Uterus (tissue), 4 donors: ENCODE data around the gene NCOA1. TPM values are rescaled to one million over a fixed set of nuclear protein-coding genes. Genes with fewer than 3 reads are reported as not detected.

Experiments
- DNase-seq, 2 donors: peaks; one replicate each; pipeline ENCODE4 v3.0.0-alpha.2; 2019 to 2020
- H3K27ac ChIP-seq, 2 donors: fragments of 200-600 bp; sonication (generic); 1 replicate in 1 of 2; 2 replicates in 1 of 2; pipeline ENCODE4 v1.5.1; 2016 to 2018
- H3K27me3 ChIP-seq, 2 donors: fragments of 200-600 bp; sonication (generic); one replicate each; pipeline ENCODE4 v1.5.1; 2018 to 2019; ENCODE audit warnings: control low read depth in 1 of 2
- H3K36me3 ChIP-seq, 2 donors: fragments of 200-600 bp; sonication (generic); one replicate each; pipeline ENCODE4 v1.5.1; 2019; ENCODE audit warnings: control low read depth in 1 of 2
- H3K4me1 ChIP-seq, 2 donors: fragments of 200-600 bp; sonication (generic); one replicate each; pipeline ENCODE4 v1.5.1; 2018 to 2019; ENCODE audit warnings: control low read depth in 1 of 2
- H3K4me3 ChIP-seq, 2 donors: fragments of 200-600 bp; sonication (generic); 1 replicate in 1 of 2; 2 replicates in 1 of 2; pipeline ENCODE4 v1.5.1; 2018 to 2019; ENCODE audit warnings: mild to moderate bottlenecking in 1 of 2
- H3K9me3 ChIP-seq, 2 donors: fragments of 200-600 bp; sonication (generic); one replicate each; pipeline ENCODE4 v1.5.1; 2019; ENCODE audit warnings: control low read depth in 1 of 2
- CTCF ChIP-seq, 4 experiments: fragments of 200-600 bp in 2 of 4; fragments of 450-650 bp in 2 of 4; sonication (generic) in 2 of 4; IDR thresholded peaks; one replicate each; pipeline ENCODE4 v1.5.1; 2016 to 2019; ENCODE audit warnings: antibody characterized with exemption in 4 of 4, mild to moderate bottlenecking in 2 of 4, moderate library complexity in 1 of 4
- POLR2A ChIP-seq, 2 donors: fragments of 450-650 bp; IDR thresholded peaks; one replicate each; pipeline ENCODE4 v1.6.1; 2016; ENCODE audit warnings: antibody characterized with exemption in 2 of 2, mild to moderate bottlenecking in 1 of 2, moderate library complexity in 1 of 2
- intact Hi-C: fragments of 100-400 bp; cut with DNase I; formaldehyde crosslinking; loops from one replicate; pipeline ENCODE4 v1.15.1; 2023; ENCODE audit warnings: low total_unique reads
- total RNA-seq, 4 donors: library from RNA; depleted of rRNA in 3 of 4; stranded (reverse); fragments of >200 nt in 3 of 4; gene quantifications; one replicate each; pipeline versions ENCODE4 v1.1.0 to v1.2.4, GENCODE V29; 2014 to 2023
- donor health status: DM: yes; HTN: yes; CAD: no.

NCOA1 gene
- total RNA-seq, 4 donors from 2014 or later: 38.7 to 88.5 (median 62.0) TPM

- no peak overlapping the region for H3K27ac ChIP-seq
- no peak for TF ChIP-seq CTCF (IDR thresholded peaks at IDR 0.05)
- no peak for TF ChIP-seq POLR2A (IDR thresholded peaks at IDR 0.05)
- no peaks in the 10 kb centered on the region for H3K36me3 ChIP-seq
- no peaks in the 10 kb centered on the region for H3K27me3 ChIP-seq
- H3K9me3 ChIP-seq: no peaks in the 10 kb centered on the region
- DNase-seq: no peak
- intact Hi-C loops: no loop called here
- H3K4me1 ChIP-seq: no peaks in the 10 kb centered on the region
- H3K4me3 ChIP-seq: no peak overlapping the region
Measured at GRCh38 chr2:24717263-24717951, 226.4 kb downstream of the NCOA1 start.

GRCh38 chr2:24720310-24720709 is 229.3 kb downstream of the NCOA1 start:
- TF ChIP-seq CTCF (IDR thresholded peaks at IDR 0.05): no peak
- TF ChIP-seq POLR2A (IDR thresholded peaks at IDR 0.05): no peak
- H3K9me3 ChIP-seq: no peaks in the 10 kb centered on the region
- no peaks in the 10 kb centered on the region for H3K4me1 ChIP-seq
- H3K36me3 ChIP-seq: no peaks in the 10 kb centered on the region
- no peaks in the 10 kb centered on the region for H3K27me3 ChIP-seq
- no peak for DNase-seq
- H3K4me3 ChIP-seq: no peak overlapping the region
- intact Hi-C loops: no loop called here
- H3K27ac ChIP-seq: no peak overlapping the region

- Histone ChIP-seq H3K9me3 (no peaks in the 10 kb centered on the region), H3K27ac (peak overlapping the region; percentile 22 to 70), H3K36me3 (no peaks in the 10 kb centered on the region), H3K4me1 (no peaks in the 10 kb centered on the region), H3K27me3 (no peaks in the 10 kb centered on the region), H3K4me3 (no peak overlapping the region)
- peak; percentile 40 to 52 for DNase-seq
- intact Hi-C loops: no loop called here
- TF ChIP-seq CTCF (IDR thresholded peaks at IDR 0.05): no peak
- TF ChIP-seq POLR2A (IDR thresholded peaks at IDR 0.05): no peak
Measured at GRCh38 chr2:24721470-24721869, 230.4 kb downstream of the NCOA1 start.

- Histone ChIP-seq H3K4me1 (no peaks in the 10 kb centered on the region), H3K36me3 (no peaks in the 10 kb centered on the region), H3K9me3 (no peaks in the 10 kb centered on the region), H3K4me3 (no peak overlapping the region), H3K27me3 (no peaks in the 10 kb centered on the region), H3K27ac (peak overlapping the region; percentile 22 to 70)
- intact Hi-C loops: no loop called here
- TF ChIP-seq POLR2A (IDR thresholded peaks at IDR 0.05): no peak
- no peak for TF ChIP-seq CTCF (IDR thresholded peaks at IDR 0.05)
- DNase-seq: no peak
Measured at GRCh38 chr2:24722141-24722790, 231.2 kb downstream of the NCOA1 start.

GRCh38 chr2:24723191-24723590 is 232.1 kb downstream of the NCOA1 start:
- Histone ChIP-seq H3K4me1 (no peaks in the 10 kb centered on the region), H3K4me3 (no peak overlapping the region), H3K9me3 (no peaks in the 10 kb centered on the region), H3K27me3 (no peaks in the 10 kb centered on the region), H3K27ac (no peak overlapping the region), H3K36me3 (no peaks in the 10 kb centered on the region)
- DNase-seq: no peak
- TF ChIP-seq CTCF (IDR thresholded peaks at IDR 0.05) (no peak), POLR2A (IDR thresholded peaks at IDR 0.05) (no peak)
- intact Hi-C loops: no loop called here
